ENCODE data around the gene UGT2B11.
"Not testable (repeated sequence)": the region's sequence is repeated elsewhere in the genome, so short reads cannot be mapped to it uniquely, and the experiment has no call there.

DNA sequence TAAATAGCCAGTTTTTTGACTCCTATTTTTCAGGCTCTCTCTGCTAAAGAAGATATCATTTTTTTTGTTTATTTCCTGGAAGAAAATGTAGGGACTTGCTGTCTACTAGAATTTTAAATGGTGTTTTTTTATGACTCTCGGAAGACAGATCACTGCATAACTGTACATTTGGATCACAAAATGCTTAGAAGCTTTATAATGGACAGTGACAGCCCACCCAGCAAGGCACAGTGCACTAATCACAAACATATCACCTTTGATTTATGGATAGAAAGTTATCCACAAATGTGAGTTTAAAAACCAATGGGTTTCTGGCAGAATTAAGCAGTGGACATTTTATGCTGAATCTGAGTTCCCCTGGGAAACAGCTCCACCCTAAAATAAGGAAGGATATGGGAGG is 48.8 kb downstream of the UGT2B11 start:
- TF ChIP-seq, protein P1, sequence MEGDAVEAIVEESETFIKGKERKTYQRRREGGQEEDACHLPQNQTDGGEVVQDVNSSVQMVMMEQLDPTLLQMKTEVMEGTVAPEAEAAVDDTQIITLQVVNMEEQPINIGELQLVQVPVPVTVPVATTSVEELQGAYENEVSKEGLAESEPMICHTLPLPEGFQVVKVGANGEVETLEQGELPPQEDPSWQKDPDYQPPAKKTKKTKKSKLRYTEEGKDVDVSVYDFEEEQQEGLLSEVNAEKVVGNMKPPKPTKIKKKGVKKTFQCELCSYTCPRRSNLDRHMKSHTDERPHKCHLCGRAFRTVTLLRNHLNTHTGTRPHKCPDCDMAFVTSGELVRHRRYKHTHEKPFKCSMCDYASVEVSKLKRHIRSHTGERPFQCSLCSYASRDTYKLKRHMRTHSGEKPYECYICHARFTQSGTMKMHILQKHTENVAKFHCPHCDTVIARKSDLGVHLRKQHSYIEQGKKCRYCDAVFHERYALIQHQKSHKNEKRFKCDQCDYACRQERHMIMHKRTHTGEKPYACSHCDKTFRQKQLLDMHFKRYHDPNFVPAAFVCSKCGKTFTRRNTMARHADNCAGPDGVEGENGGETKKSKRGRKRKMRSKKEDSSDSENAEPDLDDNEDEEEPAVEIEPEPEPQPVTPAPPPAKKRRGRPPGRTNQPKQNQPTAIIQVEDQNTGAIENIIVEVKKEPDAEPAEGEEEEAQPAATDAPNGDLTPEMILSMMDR (IDR thresholded peaks at IDR 0.05; ENCODE audit: extremely low read depth in 1 of 2, insufficient read depth in 1 of 2, low read depth in 1 of 2, low read length in 2 of 2) = not testable (repeated sequence)
- not testable (repeated sequence) for TF ChIP-seq POLR2A (IDR thresholded peaks at IDR 0.05; ENCODE audit: low read depth, low read length); EZH2 (IDR thresholded peaks at IDR 0.05; ENCODE audit: borderline replicate concordance, low read depth, low read length, severe bottlenecking); POLR2AphosphoS5 (IDR thresholded peaks at IDR 0.05; ENCODE audit: insufficient read depth, low read depth, low read length)

Data from endothelial cell of umbilical vein (primary cell).